Measurements from ENCODE around the gene SRRT.
"Not testable (repeated sequence)": the region's sequence is repeated elsewhere in the genome, so short reads cannot be mapped to it uniquely, and the experiment has no call there.

Gene SRRT

GRCh38 chr7:100893910-100894721, 19.2 kb downstream of the SRRT start:
- DNase-seq (ENCODE audit: low spot score) = no peak

- DNase-seq (ENCODE audit: low spot score) = no peak
Measured at GRCh38 chr7:100894860-100895700, 20.2 kb downstream of the SRRT start.

- DNase-seq (ENCODE audit: low spot score) = no peak
Measured at GRCh38 chr7:100895701-100895955, 20.7 kb downstream of the SRRT start, which contains the start of gene ACHE. TSS of gene ACHE (minus strand) at chr7:100895888. CDS start at chr7:100894232, 1,656 bp downstream.

- peak; percentile 86 for DNase-seq (ENCODE audit: low spot score)
Measured at GRCh38 chr7:100895956-100896731, 21.2 kb downstream of the SRRT start.

- DNase-seq (ENCODE audit: low spot score) = no peak
Measured at GRCh38 chr7:100896732-100897608, 22.1 kb downstream of the SRRT start.

GRCh38 chr7:100897772-100898454, 23.0 kb downstream of the SRRT start:
- DNase-seq (ENCODE audit: low spot score) = no peak

GRCh38 chr7:100899432-100899831, 24.5 kb downstream of the SRRT start:
- no peak for DNase-seq (ENCODE audit: low spot score)

- no peak for DNase-seq (ENCODE audit: low spot score)
Measured at GRCh38 chr7:100900978-100901377, 26.1 kb downstream of the SRRT start.

GRCh38 chr7:100901921-100902332, 27.0 kb downstream of the SRRT start:
- DNase-seq (ENCODE audit: low spot score) = no peak

- DNase-seq (ENCODE audit: low spot score) = no peak
Measured at GRCh38 chr7:100902638-100903037, 27.7 kb downstream of the SRRT start.

GRCh38 chr7:100908512-100908911, 33.6 kb downstream of the SRRT start:
- DNase-seq (ENCODE audit: low spot score) = no peak

- not testable (repeated sequence) for DNase-seq (ENCODE audit: low spot score)
Measured at GRCh38 chr7:100910443-100910842, 35.5 kb downstream of the SRRT start.

GRCh38 chr7:100911484-100911883, 36.6 kb downstream of the SRRT start:
- no peak for DNase-seq (ENCODE audit: low spot score)

- no peak for DNase-seq (ENCODE audit: low spot score)
Measured at GRCh38 chr7:100914208-100914878, 39.4 kb downstream of the SRRT start.

GRCh38 chr7:100914879-100915447, 40.1 kb downstream of the SRRT start:
- DNase-seq (ENCODE audit: low spot score) = no peak

GRCh38 chr7:100919335-100919734, 44.4 kb downstream of the SRRT start:
- not testable (repeated sequence) for DNase-seq (ENCODE audit: low spot score)

- DNase-seq (ENCODE audit: low spot score) = not testable (repeated sequence)
Measured at GRCh38 chr7:100919779-100920437, 45.0 kb downstream of the SRRT start.

GRCh38 chr7:100921039-100921438, 46.1 kb downstream of the SRRT start:
- DNase-seq (ENCODE audit: low spot score) = no peak

- not testable (repeated sequence) for DNase-seq (ENCODE audit: low spot score)
Measured at GRCh38 chr7:100923616-100924015, 48.7 kb downstream of the SRRT start.
